Activated T-helper 1 cell treated with Interleukin-2 at 50 U/mL for 16 hours (primary cell): Measurements from ENCODE around the gene GABBR2.

Source experiments
- DNase-seq: peaks from one replicate; pipeline ENCODE4 v3.0.0-alpha.2; 2020; ENCODE audit warnings: low read depth

The GABBR2 gene

DNA sequence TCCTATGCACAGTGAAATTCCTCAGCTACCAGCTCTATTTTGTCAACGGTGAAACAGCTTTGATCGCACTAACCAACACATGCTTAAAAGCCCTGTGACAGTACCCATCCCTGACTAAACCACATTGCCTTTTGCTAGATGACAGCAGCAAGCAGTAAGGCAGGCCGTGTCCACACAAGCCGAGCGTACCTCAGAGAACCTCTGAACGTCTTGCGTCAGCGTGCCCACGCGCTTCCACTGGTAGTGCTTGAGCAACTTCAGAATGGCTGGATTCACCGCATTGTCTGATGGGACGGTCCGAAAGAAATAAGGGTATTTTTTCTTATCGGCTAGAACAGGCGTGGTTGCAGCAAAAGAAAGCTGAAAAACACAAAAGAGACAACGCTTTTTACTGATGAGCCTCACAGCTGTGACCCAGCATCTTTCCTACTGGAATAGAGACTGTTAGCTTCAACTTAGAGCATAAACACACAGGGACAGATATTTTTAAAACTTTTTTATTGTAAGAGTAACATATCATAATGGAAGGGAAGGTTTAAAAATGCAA, 167.0 kb downstream of the GABBR2 start:
- no peak for DNase-seq

DNA sequence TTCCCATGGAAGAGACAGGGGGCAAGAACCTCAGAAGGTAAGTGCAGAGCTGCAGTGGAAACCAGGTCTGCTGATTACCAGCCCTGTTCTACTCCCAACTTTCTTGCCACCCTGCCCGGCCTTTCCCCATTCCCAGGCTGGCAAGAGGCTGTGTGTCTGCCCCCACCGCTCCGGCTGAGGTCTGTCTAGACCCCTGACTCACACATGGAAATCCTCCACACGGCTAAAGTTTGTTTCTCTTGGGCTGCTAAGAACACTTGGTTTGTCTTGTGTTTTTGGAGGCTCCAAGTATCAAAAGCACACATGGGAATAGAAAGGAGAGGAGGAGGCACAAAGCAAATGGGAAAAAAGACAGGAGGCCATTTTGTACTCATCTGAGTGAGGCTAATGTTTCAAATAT, 168.3 kb downstream of the GABBR2 start:
- no peak for DNase-seq

DNA sequence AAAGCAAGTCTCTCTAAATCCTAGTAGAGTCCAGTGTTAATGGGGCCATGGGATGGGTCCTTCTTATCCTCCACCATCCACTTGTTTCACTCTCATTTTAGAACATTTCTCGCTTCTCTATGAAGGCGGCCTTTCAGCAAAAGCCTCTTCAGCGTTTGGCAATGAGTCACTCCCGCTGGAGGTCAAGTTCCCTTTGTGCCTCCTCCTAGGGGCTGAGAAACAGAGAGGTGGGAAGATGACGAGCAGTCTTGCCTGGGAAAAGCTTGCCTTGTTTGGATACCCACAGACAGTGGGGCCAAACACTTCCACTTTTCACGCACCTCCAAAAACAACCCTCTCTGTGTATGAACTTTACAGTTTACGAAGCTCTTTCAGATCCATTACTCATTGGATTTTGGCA, 168.8 kb downstream of the GABBR2 start:
- DNase-seq = no peak

DNA sequence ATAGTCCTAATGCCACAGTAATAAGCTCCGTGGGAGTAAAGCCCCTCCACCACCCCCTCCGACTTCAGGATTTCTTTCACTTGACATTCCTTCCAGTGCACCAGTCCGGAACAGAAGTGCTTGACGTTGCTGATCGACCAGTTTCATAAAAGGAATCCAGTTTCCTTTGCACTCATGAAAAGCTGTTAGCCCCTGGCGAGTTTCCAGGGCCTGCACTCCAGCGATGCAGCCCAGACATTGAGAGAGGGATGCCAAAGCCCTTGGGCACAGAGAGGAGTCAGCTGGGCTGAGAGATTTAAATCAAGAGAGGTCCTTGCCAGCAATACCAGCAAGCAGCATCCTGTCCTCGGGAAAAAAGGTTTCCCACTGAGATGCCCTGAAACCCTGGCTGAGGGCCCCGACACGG, 170.1 kb downstream of the GABBR2 start:
- no peak for DNase-seq

DNA sequence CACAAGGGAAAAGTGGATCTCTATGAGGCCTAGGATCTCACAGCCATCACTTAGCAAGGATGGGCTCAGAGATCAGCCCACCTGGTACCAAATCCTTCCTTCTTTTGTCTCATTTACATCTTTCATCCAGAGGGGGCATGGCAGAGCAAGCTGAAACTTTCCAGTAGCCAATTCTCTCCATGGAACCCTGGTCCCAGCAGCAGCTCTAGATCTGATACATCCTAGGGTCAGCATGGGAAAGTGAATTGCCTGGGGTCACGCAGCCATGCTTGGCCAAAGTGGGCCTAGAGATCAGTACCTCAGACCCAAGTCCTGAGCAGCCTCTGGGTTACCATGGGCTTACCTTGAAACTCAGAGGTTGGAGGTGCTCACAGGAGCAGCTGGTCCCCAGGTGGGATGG, 170.5 kb downstream of the GABBR2 start:
- no peak for DNase-seq

DNA sequence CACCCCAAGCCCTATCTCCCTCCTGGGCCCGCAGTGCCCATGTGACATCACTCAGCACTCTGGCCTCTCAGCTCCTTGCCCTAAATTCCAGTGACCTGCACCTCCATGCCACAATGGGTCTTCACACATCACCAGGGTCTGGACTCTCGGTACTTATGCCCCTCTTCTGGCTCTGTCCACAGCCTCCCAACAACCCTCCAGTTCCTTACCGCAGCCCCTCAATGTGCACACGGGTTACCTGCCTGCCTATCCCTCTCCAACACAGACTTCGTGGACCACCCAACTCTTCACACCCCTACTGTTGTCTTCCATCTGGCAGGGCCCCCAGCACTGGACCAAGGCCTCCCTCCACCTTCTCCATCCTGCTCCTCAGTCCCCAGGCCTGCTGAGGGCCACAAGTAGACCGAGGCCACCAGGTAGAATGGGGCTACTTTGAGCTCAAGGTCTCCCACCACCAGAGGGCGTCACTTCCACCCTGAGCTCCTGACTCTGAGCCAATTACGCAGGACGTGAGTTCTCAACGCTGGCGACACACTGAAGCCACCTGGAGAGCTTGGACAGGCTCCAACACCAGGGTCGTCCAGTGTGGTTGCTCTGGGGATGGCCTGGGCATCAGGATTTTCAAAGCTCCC, 172.1 kb downstream of the GABBR2 start:
- DNase-seq = no peak

DNA sequence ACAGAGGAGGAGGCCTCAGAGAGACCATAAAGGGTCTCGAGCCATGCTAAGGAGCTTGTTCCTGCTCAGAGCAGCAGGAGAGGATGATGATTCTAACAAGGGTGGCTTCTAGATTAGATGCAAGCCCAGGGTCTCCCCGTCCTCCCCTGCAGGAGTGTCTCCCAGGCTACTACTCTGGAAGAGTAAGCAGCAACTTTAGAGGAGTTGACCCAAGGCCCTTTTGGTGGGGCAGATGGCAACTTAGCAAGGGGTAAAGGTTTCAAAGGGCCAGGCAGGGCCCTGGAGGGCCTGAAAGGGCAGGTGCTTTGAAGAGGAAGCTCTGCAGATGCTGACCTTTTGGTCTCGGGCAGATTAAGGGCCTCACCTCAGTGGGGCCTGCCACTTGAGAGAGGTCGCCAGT, 174.9 kb downstream of the GABBR2 start:
- DNase-seq = no peak

DNA sequence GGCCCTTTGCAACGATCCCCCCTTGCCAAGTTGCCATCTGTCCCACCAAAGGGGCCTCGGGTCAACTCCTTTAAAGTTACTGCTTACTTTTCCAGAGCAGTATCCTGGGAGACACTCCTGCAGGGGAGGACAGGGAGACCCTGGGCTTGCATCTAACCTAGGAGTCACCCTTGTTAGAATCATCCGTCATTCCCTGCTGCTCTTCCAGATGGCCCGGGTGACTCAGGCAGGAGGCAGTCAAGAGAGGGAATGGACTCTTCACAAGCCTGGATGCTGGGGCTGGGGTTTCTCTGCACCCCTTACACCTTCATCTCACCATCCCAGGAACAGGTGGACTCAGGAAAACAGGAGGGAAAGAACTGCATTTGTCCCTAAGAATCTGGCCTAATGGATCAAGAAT, 175.6 kb downstream of the GABBR2 start:
- no peak for DNase-seq

DNA sequence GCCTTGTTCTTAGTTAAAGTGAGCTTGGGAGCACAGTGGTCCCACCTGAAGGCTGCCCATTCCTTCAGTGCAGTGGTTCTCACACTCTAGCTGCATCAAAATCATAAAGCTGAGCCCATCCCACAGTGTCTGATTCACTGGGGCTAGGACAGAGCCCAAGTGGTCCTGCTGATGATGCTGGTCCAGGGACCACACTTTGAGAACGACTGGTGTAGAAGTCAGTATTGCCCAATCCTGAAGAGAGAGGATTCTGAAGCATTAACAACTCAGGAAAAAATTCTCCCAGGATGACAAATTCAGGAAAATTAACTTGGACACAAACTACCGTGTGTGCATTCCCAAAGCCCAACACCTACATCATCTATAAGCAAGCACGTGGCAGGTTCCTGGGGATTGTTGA, 176.2 kb downstream of the GABBR2 start:
- no peak for DNase-seq

DNA sequence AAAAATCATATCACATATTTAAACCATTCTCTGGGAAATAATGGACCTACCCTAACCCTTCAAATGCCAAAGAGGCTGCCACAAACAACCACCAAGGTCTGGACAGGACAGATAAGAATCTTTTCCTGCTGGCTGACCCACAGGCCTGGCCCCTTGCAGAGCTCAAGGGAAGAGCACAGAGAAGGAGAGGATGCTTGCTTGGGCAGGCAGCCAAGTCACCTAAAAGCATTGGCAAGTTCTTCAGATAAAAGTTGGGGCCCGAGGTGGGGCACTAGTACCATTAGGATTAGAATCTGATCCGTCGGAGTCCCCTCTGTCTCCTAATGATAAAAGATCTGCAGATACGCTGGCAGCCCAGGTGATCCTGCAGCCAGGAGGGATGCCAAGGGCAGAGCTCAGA, 176.6 kb downstream of the GABBR2 start:
- no peak for DNase-seq

DNA sequence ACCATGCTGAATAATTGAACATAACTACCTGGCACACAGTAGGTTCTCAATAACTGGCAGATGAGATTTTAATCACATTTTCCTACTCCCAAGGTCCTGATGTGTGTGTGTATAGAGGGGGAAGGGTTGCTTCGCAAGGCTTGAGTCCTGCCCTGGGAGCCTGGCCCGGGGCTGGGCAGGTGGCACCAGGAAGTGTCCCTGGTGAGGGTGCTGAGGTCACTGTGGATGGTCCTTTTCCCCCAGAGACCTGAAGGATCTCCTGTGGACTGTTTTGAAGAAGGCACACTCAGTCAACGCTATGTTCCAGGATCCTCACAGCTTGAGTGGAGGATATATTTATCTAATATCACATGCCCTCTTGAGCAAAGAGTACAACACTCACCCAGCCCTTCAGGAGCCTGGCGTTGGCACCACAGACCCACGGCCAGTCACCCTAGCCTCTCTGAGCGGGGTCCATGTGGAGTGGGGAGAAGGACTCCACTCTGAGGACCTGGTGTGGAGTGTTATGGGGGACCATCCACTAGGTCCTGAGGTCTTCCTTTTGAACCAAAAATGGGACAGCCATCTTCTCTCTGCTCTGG, 177.8 kb downstream of the GABBR2 start:
- no peak for DNase-seq

DNA sequence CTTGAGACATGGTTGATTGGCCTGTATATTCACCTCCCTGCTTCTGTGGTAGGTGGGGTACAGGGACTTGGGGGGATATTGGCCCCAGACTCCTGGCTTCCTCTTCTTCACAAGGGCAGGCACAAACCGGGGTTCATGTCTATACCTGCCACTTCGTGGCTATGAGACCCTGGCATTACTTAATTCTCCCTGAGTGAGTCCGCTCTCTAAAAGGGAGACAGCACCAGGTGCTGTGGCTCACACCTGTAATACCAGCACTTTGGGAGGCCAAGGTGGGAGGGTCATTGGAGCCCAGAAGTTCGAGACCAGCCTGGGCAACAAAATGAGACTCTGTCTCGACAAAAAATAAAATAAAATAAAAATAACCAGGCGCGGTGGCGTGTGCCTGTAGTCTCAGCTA, 178.5 kb downstream of the GABBR2 start:
- no peak for DNase-seq

DNA sequence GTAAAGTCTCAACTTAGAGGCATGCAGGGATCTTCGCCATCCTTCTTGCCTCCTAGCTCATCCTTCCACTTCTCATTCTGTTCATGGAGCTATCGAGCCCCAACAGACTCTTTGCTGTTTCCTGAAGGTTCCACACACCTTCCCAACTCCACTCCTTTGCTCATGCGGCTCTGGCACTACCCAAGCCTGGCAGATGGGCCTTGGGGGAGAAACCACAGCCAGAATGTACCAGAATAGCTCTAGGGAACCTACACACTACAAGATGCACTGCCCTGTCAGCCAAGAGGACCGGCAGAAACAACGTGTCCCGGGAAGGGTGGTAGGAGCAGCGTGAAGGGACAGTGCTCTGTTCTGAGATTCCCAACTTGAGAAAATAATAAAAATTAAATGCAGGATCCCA, 178.9 kb downstream of the GABBR2 start:
- no peak for DNase-seq

DNA sequence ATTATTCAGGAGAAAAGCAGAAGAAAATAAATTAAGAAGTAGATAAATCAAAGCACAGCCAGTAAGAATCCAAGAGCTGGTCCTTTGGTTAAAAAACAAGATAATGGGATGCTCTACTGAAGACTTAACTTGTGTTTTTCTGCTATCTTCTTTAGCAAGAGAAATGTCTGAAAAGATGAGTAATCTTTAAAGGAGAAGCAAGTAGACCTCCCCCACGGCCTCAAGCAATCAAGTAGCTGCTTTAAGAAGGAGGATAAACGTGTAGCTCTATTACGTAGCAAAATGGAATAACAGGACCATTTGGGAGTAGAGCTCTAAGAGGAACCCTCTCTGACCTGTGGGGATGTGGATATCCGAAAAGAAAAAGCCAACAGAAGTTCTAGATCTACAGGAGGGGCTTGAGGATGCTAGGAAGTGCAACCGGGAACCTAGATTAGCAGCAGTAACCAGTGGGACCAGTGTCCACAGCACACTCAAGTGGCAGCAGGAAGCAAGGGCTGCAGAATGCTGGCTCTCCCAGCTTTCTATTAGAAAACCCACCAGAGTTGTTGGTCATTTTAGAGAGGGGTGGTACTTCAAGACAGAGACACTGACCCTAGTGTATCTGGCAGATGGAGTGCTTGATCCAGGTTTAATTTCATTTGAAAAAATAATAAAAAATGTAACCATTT, 185.4 kb downstream of the GABBR2 start:
- DNase-seq = no peak

DNA sequence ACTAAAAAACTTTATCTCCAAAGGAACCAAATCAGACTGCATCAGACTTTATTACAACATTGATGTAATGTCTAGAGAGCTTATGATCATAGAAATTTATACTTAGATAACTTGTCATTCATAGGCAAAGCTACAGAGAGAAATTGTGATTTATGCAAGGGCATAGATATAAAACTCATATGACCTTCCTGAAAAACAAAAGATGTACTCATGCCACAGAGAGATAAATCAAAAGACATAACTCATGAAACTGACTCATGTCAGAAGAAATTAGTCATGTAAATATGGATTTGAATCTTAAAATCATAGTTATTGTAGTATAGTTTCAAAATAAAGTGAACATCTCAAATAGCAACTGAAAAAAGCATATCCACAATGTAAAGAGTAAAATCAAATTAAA, 186.2 kb downstream of the GABBR2 start:
- no peak for DNase-seq

DNA sequence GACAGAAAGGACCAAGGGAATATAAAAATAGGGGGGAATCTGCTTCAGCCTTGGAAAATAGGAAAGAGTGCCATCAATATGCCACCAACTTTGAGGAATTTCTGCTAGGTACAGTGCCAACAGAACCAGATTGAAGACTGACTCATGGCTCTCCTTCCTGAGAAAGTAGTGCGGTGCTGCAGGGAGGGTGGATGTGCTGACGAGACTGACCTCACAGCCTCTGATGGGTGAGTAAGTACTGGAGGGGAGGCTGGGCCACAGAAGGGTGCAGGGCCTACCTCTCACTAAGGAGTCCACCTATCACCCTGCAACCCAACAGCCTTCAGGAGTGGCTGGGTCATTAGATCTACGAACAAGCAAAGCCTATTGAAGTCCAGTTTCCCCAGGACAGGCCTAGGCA, 187.6 kb downstream of the GABBR2 start:
- DNase-seq = no peak

DNA sequence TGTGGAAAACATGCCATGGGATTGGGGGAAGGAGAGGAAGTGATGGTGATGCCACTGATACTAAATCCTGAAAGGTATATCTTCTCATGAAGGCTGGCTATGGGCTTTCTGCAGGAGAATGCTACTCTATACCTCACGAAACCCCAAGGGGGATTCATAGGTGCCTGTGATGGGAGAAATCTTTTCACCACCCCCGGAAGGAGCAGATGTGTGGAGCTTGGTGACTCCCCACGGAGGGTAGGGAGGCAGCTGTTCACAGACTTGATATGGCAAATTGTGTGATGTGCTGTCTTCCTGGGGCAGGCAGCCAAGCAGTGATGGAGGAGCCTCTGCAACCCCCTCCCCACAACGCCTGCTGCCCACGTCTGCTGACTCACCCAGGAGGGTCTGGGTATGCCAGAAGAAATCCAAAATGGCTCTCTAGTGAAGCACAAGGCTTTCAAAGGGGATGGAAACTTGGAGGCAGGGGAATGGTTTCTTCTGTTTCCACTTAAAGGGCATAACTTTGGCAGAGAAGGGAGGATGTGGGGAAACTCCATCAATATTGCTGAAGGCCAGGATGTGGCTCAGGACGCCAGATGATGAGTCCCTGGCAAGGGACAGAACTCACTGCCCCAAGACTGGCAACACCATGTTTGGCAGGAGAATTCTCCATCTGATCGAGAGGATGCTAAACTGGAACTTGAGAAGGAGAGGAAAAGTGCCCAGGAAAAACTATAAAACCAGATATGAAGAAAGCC, 188.3 kb downstream of the GABBR2 start:
- DNase-seq = no peak

DNA sequence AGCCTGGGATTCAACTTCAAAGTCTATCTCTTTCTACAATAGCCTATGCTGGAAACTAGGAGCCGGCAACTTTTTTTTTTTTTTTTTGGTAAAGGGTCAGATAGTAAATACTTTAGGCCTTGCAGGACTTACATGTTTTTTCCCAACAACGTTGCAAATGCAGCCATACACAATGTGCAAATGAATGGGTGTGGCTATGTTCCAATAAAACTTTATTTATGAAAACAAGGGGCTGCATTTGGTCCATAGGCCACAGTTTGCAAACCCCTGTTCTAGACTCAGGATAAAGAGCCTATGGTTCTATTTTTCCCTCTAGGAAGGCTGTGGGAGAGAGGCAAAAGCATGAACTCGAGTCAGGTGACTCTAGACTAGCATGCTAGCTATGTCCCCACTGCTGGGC, 189.1 kb downstream of the GABBR2 start:
- DNase-seq = no peak

DNA sequence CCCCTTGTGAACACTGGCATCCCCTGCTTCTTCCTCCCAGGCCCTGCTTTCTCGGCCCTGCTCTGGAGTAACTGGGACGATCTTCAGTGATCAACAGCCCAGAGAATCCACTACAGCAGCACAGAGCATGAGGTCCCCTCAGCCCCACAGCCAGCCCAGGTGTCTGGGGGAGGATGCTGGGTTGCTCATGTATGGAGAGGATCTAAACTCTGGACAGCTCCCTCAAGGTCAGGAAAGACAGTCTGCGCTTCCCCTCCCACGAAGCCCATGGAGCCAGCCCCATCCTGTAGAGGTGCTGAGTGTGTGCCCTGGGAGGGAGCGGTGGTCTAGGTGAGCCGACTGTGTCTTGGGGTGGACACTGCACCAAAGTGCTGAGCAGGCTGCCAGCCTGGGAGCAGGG, 190.2 kb downstream of the GABBR2 start:
- no peak for DNase-seq

DNA sequence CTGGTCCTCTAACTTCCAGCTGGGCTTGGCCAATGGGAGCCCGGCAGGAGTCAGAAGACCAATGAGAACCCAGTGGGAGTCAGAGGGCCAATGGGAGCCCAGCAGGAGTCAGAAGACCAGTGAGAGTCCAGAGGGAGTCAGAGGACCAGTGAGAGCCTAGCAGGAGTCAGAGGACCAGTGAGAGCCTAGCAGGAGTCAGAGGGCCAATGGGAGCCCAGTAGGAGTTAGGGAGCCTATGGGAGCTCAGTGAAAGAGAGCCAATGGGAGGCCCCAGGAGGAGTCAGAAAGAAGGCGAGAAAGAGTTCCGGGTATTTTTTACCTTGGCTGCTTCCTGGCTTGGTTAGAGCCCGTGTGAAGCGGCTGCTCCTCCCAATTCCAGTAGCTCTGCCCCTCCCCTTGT, 191.0 kb downstream of the GABBR2 start:
- no peak for DNase-seq

DNA sequence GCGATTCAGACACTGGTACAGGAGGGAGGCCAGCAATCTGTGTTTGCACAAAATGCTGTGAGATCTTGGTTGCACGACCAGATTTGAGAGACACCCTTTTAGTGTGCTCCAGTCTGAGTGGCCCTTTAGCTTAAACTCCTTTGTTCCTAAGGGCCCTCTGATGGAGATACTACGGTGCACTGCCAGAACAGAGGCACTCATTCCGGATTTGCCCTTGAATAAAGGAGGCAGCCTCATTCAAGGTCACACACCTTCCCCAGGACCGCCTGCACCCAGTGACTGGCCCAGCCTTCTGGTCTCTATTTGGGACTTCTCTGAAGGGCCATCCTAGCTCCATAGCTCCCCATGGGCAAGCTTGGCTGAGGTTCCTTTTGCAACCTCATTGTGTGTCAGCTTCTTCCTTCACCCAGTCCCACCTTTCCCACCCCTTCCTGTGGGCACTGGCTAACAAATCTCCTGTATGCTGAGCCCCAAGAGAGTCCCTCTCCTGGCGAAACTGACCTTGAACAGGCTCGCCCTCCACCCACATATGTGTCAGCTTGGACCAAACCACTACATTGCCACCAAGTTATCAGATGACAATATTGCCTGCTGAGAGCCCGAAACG, 191.7 kb downstream of the GABBR2 start:
- no peak for DNase-seq

DNA sequence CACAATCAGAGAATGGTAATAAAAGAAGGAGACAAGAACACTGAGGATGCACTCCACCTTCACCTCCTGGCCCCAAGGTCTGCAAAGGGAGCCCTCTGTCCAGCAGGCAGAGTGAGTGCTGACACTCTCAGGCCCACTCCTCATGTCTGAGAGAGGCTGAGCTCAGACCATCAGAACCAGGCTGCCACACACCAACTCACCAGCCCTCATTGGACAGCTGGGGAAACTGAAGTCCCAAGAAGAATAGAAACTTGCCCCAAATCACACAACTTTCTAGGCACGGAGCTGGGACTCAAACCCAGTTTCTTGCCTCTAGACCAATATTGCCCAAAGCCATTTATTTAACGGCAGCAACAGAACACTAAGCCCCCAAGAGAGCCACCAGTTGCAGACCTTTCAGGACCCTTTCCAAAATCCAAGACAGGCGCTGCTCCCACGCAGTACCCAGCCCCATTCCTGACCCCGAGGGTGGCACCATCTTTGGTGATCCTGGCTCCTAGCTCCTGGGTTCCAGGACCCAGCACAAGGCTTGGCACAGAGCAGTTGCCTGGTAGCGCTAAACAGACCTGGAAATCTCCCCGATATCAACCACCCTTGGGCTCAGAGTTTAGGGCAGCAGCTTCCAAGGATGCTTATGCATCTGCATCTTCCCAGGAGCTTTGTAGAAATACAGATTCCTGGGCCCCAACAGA, 192.4 kb downstream of the GABBR2 start:
- no peak for DNase-seq
